Peyer's patch (tissue), 4 donors: ENCODE measurements around the gene PANX2.

Experiments used
- CTCF ChIP-seq, 6 experiments: fragments of 450-650 bp in 4 of 6; fragments of 200-600 bp in 2 of 6; sonication (generic) in 1 of 6; IDR thresholded peaks; one replicate each; pipeline ENCODE4 v1.5.1; 2017 to 2019; ENCODE audit warnings: antibody characterized with exemption in 6 of 6, mild to moderate bottlenecking in 3 of 6, moderate library complexity in 1 of 6
- POLR2A ChIP-seq, 2 donors: fragments of 450-650 bp; IDR thresholded peaks; one replicate each; pipeline ENCODE4 v1.5.1; 2017; ENCODE audit warnings: antibody characterized with exemption in 2 of 2, mild to moderate bottlenecking in 2 of 2, moderate library complexity in 2 of 2

GRCh38 chr22:50227579-50228215 is 57.2 kb downstream of the PANX2 start:
- TF ChIP-seq POLR2A (IDR thresholded peaks at IDR 0.05) (no peak), CTCF (IDR thresholded peaks at IDR 0.05) (no peak)
